Mesendoderm (in vitro differentiated cells): Measurements from ENCODE around the gene KRTAP5-5.

Experiments used
- DNase-seq: peaks from one replicate; pipeline ENCODE4 v3.0.0; 2013
- H2AK5ac ChIP-seq: 2 replicates; pipeline ENCODE4 v1.6.1; 2013; ENCODE audit warnings: low read length, inconsistent platforms
- H2BK120ac ChIP-seq: 2 replicates; pipeline ENCODE4 v1.6.1; 2013; ENCODE audit warnings: low read depth, mild to moderate bottlenecking, low read length, moderate library complexity, mixed read lengths
- H2BK15ac ChIP-seq: replicated peaks from 2 replicates; pipeline ENCODE4 v1.6.1; 2013; ENCODE audit warnings: low read depth, mild to moderate bottlenecking, moderate library complexity
- H2BK5ac ChIP-seq: 2 replicates; pipeline ENCODE4 v1.6.1; 2013; ENCODE audit warnings: low read length, inconsistent platforms
- H3K18ac ChIP-seq: 2 replicates; pipeline ENCODE4 v1.6.1; 2013; ENCODE audit warnings: mild to moderate bottlenecking, low read length, mixed read lengths
- H3K23ac ChIP-seq: one replicate; pipeline ENCODE4 v1.6.1; 2013; ENCODE audit warnings: low read length
- H3K27ac ChIP-seq: 2 replicates; pipeline ENCODE4 v1.5.1; 2013; ENCODE audit warnings: low read depth, mild to moderate bottlenecking, inconsistent platforms, low read length, moderate library complexity
- H3K27me3 ChIP-seq: 2 replicates; pipeline ENCODE4 v1.6.1; 2013; ENCODE audit warnings: low read length, control low read depth, mild to moderate bottlenecking, inconsistent platforms; ENCODE audit not compliant: insufficient read depth, poor library complexity
- H3K36me3 ChIP-seq: 2 replicates; pipeline ENCODE4 v1.6.1; 2013; ENCODE audit warnings: low read length, inconsistent platforms; ENCODE audit not compliant: control insufficient read depth, insufficient read depth
- H3K4ac ChIP-seq: one replicate; pipeline ENCODE4 v1.6.1; 2013; ENCODE audit warnings: low read depth, mild to moderate bottlenecking, low read length, moderate library complexity
- H3K4me1 ChIP-seq: 2 replicates; pipeline ENCODE4 v1.6.1; 2013; ENCODE audit warnings: low read depth, low read length, inconsistent platforms; ENCODE audit not compliant: control insufficient read depth
- H3K4me2 ChIP-seq: 2 replicates; pipeline ENCODE4 v1.6.1; 2013; ENCODE audit warnings: low read length
- H3K4me3 ChIP-seq: 2 replicates; pipeline ENCODE4 v1.5.1; 2013; ENCODE audit warnings: mild to moderate bottlenecking, low read length
- H3K56ac ChIP-seq: one replicate; pipeline ENCODE4 v1.6.1; 2013; ENCODE audit warnings: low read length
- H3K79me1 ChIP-seq: 2 replicates; pipeline ENCODE4 v1.6.1; 2013; ENCODE audit warnings: low read length, inconsistent platforms
- H3K79me2 ChIP-seq: 2 replicates; pipeline ENCODE4 v1.6.1; 2013; ENCODE audit warnings: mild to moderate bottlenecking, low read length; ENCODE audit not compliant: control insufficient read depth, insufficient read depth
- H3K9ac ChIP-seq: 2 replicates; pipeline ENCODE4 v1.6.1; 2013; ENCODE audit warnings: low read length, inconsistent platforms
- H4K5ac ChIP-seq: one replicate; pipeline ENCODE4 v1.6.1; 2013; ENCODE audit warnings: low read length
- H4K8ac ChIP-seq: one replicate; pipeline ENCODE4 v1.6.1; 2013; ENCODE audit warnings: low read depth, mild to moderate bottlenecking, control low read depth, low read length, moderate library complexity
- WGBS: extraction: QIAGEN DNeasy Blood & Tissue Kit; methylation state at CpG from one replicate; pipeline ENCODE4 v1.1.7; 2013; ENCODE audit warnings: low lambda C conversion rate, missing lambda C conversion rate; ENCODE audit not compliant: insufficient coverage; ENCODE audit errors: extremely low coverage; 5-methylcytosine and 5-hydroxymethylcytosine counted together

The KRTAP5-5 gene

DNA sequence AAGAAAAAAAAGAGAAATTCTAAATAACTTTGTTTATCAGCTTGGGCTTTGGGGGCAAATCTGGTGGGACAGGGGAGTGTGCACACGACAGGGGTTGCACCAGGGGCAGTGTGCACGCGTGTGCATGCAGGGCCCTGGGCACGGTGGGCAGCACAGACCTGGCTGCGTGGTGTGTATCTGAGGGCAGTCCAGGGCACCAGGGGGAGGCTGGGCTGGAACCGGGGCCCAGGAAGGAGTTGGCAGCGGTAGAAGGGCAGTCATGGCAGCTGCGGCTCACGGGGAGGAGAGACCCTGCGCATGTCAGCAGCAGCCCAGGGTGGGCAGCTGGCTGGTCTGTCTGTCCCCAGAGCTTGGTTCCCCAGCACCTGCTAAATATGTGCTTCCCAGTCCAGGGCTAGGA lies 4.3 kb downstream of the KRTAP5-5 start:
- no peak overlapping the region for H3K27ac ChIP-seq
- H2AK5ac ChIP-seq: no peak overlapping the region
- no peaks in the 10 kb centered on the region for H3K79me2 ChIP-seq
- H3K4me3 ChIP-seq: no peak overlapping the region
- H3K4me2 ChIP-seq: no peak overlapping the region
- no peak overlapping the region for H2BK120ac ChIP-seq
- H3K36me3 ChIP-seq: no peaks in the 10 kb centered on the region
- H2BK15ac ChIP-seq: no peak overlapping the region
- DNase-seq: no peak
- no peaks in the 10 kb centered on the region for H3K79me1 ChIP-seq
- no CpG with 5 or more reads among the region's 10 CpGs for WGBS
- H3K23ac ChIP-seq: no peak overlapping the region
- H3K4me1 ChIP-seq: no peaks in the 10 kb centered on the region
- H4K5ac ChIP-seq: no peak overlapping the region
- no peak overlapping the region for H3K9ac ChIP-seq
- no peaks in the 10 kb centered on the region for H3K27me3 ChIP-seq
- no peak overlapping the region for H3K18ac ChIP-seq
- no peak overlapping the region for H4K8ac ChIP-seq
- no peak overlapping the region for H2BK5ac ChIP-seq
- no peak overlapping the region for H3K56ac ChIP-seq
- H3K4ac ChIP-seq: no peak overlapping the region

DNA sequence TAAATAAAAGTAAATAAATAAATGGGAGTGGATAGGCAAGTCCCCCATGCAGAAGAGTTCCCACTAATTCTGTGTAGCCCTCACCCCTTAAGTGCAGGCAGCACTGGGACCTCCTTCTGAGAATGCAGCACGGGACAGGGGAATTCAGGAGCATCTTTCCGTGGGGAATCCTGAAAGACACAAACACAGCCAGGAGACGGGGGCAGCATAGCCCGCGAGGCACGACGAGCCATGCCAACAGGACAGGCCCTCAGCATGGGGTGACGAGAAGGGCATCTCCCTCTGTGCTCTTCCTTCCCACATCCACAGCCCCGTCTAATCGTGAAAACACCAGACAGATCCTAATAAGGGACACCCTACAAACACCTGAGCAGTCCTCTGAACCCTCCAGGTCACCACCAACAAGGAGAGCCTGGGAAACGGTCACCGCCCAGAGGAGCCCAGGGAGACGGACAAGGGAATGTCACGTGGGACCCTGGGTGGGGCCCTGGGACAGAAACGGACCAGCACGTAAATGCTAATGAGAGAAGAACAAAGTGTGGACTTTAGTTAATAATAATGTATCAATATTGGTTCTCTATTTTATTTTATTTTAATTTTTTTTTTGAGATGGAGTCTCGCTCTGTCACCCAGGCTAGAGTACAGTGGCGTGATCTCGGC lies 6.8 kb downstream of the KRTAP5-5 start:
- Histone ChIP-seq H3K4me3 (no peak overlapping the region), H3K4me2 (no peak overlapping the region), H3K79me1 (no peaks in the 10 kb centered on the region), H3K23ac (no peak overlapping the region), H3K79me2 (no peaks in the 10 kb centered on the region), H3K9ac (no peak overlapping the region), H2BK15ac (no peak overlapping the region), H3K4ac (no peak overlapping the region), H3K4me1 (no peaks in the 10 kb centered on the region), H2AK5ac (no peak overlapping the region), H3K18ac (no peak overlapping the region), H3K27me3 (no peaks in the 10 kb centered on the region), H2BK5ac (no peak overlapping the region), H4K5ac (no peak overlapping the region), H3K36me3 (no peaks in the 10 kb centered on the region), H3K27ac (no peak overlapping the region), H3K56ac (no peak overlapping the region), H4K8ac (no peak overlapping the region), H2BK120ac (no peak overlapping the region)
- DNase-seq: no peak
- no CpG with 5 or more reads among the region's 19 CpGs for WGBS

DNA sequence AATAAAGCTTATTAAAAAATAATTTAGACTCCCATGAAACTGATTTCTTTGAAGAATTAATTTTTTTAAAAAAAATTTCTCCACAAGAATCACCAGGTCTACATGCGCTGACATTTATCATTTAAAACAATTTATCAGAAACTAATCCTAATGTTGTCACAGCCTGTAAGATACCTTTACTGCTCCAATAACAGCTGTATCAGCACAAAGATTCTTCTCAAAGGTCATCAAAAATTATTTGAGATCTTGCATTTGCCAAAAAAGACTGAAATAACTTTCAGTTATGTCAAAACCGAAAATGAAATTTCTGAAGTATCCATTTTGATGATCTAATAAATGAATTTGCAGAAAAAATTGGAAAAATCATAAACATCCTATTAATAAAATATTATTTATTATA lies 8.1 kb downstream of the KRTAP5-5 start:
- Histone ChIP-seq H3K27me3 (no peaks in the 10 kb centered on the region), H3K9ac (no peak overlapping the region), H3K18ac (no peak overlapping the region), H3K4me3 (no peak overlapping the region), H3K79me2 (no peaks in the 10 kb centered on the region), H3K4me2 (no peak overlapping the region), H3K79me1 (no peaks in the 10 kb centered on the region), H3K4ac (no peak overlapping the region), H2BK15ac (no peak overlapping the region), H3K27ac (no peak overlapping the region), H3K36me3 (no peaks in the 10 kb centered on the region), H3K23ac (no peak overlapping the region), H2BK120ac (no peak overlapping the region), H4K5ac (no peak overlapping the region), H3K4me1 (no peaks in the 10 kb centered on the region), H2BK5ac (no peak overlapping the region), H2AK5ac (no peak overlapping the region), H3K56ac (no peak overlapping the region), H4K8ac (no peak overlapping the region)
- DNase-seq: no peak
- no CpG with 5 or more reads among the region's 2 CpGs for WGBS

DNA sequence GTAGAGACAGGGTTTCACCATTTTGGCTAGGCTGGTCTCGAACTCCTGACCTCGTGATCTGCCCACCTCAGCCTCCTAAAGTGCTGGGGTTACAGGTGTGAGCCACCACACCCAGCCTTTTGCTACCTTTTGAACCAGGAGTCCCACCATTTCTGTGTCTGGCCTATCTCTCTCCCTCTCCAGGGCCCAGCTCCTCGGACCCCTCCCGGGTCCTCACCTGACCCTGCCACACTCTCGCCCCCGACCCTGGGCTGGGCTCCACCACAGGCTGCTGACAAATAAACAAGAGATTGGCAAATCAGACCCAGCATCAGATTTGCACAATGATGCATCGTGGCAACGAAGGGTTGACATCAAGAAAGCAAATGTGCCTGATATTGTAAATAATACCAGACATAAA lies 8.8 kb downstream of the KRTAP5-5 start:
- H3K79me2 ChIP-seq: no peaks in the 10 kb centered on the region
- no peak overlapping the region for H2AK5ac ChIP-seq
- WGBS: no CpG with 5 or more reads among the region's 8 CpGs

DNA sequence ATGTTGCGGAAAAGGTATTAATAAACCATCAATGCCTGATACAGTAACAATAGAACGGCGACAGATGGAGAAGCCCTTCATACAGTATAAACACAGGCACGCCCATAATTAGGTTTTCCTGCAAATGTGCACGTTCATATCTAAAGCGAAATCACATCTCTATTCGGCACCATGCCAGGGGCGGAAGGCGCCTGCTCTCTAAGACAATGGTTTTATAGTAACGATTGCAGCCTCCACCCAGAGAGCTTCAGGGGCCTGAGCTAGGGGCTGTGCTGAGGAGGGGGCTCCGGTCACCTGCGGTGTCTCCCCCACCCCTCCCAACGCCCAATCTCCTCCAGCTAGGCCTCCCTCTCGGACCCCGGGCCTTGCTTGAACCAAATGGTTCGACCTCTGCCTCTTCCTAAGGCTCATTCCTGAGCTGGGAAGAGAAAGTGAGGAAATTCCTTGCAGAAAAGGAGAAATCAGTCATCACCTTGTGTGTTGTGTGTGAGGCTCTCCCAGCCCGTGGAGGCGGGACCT lies 9.6 kb downstream of the KRTAP5-5 start:
- Histone ChIP-seq H3K79me1 (no peaks in the 10 kb centered on the region), H3K18ac (no peak overlapping the region), H3K56ac (no peak overlapping the region), H3K4me3 (no peak overlapping the region), H2BK120ac (no peak overlapping the region), H3K27ac (no peak overlapping the region), H3K4me1 (no peaks in the 10 kb centered on the region), H2BK15ac (no peak overlapping the region), H3K79me2 (no peaks in the 10 kb centered on the region), H2AK5ac (no peak overlapping the region), H3K4ac (no peak overlapping the region), H3K36me3 (no peaks in the 10 kb centered on the region), H3K9ac (no peak overlapping the region), H4K8ac (no peak overlapping the region), H4K5ac (no peak overlapping the region), H3K4me2 (no peak overlapping the region), H3K23ac (no peak overlapping the region), H2BK5ac (no peak overlapping the region), H3K27me3 (no peaks in the 10 kb centered on the region)
- WGBS: no CpG with 5 or more reads among the region's 18 CpGs
- no peak for DNase-seq

More for the DNA sequence above, 8.8 kb downstream of the KRTAP5-5 start:
- H3K27me3 ChIP-seq: no peaks in the 10 kb centered on the region
- no peak overlapping the region for H3K4me2 ChIP-seq
- no peak for DNase-seq
- no peaks in the 10 kb centered on the region for H3K4me1 ChIP-seq
- no peaks in the 10 kb centered on the region for H3K79me1 ChIP-seq
- no peak overlapping the region for H3K23ac ChIP-seq
- H4K8ac ChIP-seq: no peak overlapping the region
- no peak overlapping the region for H3K27ac ChIP-seq
- no peak overlapping the region for H3K9ac ChIP-seq
- no peak overlapping the region for H2BK120ac ChIP-seq
- H3K36me3 ChIP-seq: no peaks in the 10 kb centered on the region
- H3K4me3 ChIP-seq: no peak overlapping the region
- H3K4ac ChIP-seq: no peak overlapping the region
- no peak overlapping the region for H4K5ac ChIP-seq
- H3K56ac ChIP-seq: no peak overlapping the region
- H2BK5ac ChIP-seq: no peak overlapping the region
- no peak overlapping the region for H2BK15ac ChIP-seq
- no peak overlapping the region for H3K18ac ChIP-seq

DNA sequence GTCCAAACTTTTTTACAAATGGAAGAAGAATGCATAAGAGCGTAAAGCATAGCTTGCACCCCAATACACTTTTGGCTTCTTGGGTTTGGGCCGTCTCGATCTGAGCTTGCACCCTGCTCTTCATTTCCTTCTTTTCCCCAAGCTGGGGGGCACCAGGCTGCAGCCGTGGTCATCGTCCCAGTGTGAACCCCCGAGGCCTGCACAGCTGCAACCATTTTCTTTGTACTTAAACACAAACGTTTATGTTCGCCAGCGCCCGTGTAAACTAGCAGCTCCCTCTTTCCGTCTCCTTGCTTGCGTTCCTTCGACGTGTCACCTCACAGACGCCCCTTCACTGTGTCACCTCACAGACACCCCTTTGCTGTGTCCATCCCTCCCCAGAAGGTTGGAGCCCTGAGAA lies 10.1 kb downstream of the KRTAP5-5 start:
- no peak overlapping the region for H2AK5ac ChIP-seq
- no peaks in the 10 kb centered on the region for H3K79me2 ChIP-seq
- no peak overlapping the region for H4K8ac ChIP-seq
- no peak overlapping the region for H3K56ac ChIP-seq
- H2BK5ac ChIP-seq: no peak overlapping the region
- H3K4me1 ChIP-seq: no peaks in the 10 kb centered on the region
- no peak overlapping the region for H2BK120ac ChIP-seq
- H3K79me1 ChIP-seq: no peaks in the 10 kb centered on the region
- no peak overlapping the region for H3K4me3 ChIP-seq
- H3K23ac ChIP-seq: no peak overlapping the region
- WGBS: no CpG with 5 or more reads among the region's 15 CpGs
- H3K18ac ChIP-seq: no peak overlapping the region
- no peak overlapping the region for H3K9ac ChIP-seq
- H2BK15ac ChIP-seq: no peak overlapping the region
- H3K27me3 ChIP-seq: no peaks in the 10 kb centered on the region
- H3K4ac ChIP-seq: no peak overlapping the region
- H3K36me3 ChIP-seq: no peaks in the 10 kb centered on the region
- H4K5ac ChIP-seq: no peak overlapping the region
- no peak for DNase-seq
- H3K4me2 ChIP-seq: no peak overlapping the region
- no peak overlapping the region for H3K27ac ChIP-seq
